Endothelial cell of umbilical vein (primary cell): Measurements from ENCODE around the gene VWA5B2. TPM values are rescaled to one million over a fixed set of nuclear protein-coding genes. Genes with fewer than 3 reads are reported as not detected.

Experiments
- BruUV-seq: library from RNA; stranded (reverse); fragments of 400-500 nt; replicated peaks from 2 replicates; lab custom pipeline; 2021; lab: Mats Ljungman, UMichigan
- CTCF ChIA-PET: fragments of 300-600, 350-600 bp; sonication (Branson Sonifier 250); formaldehyde crosslinking; loops from one replicate; lab custom pipeline; 2021; ENCODE audit warnings: antibody characterized with exemption, inconsistent platforms; lab: Charles Lee
- POLR2A ChIA-PET: fragments of 300-600, 350-600 bp; sonication (Branson Sonifier 250); formaldehyde crosslinking; loops from one replicate; lab custom pipeline; 2021; ENCODE audit warnings: antibody characterized with exemption, inconsistent platforms; lab: Charles Lee
- DNase-seq: peaks from one replicate; pipeline ENCODE4 v3.0.0-alpha.2; 2011; ENCODE audit warnings: low read depth, low spot score
- FAIRE-seq: peaks from 2 replicates; lab custom pipeline; 2011; peaks lifted over from hg19 to GRCh38; lab: Jason Lieb, UNC
- H2AFZ ChIP-seq: 2 replicates; pipeline ENCODE4 v1.6.0; 2012; ENCODE audit warnings: low read depth, low read length, control low read depth, inconsistent platforms
- H3K27ac ChIP-seq: 2 replicates; pipeline ENCODE4 v1.5.1; 2011; ENCODE audit warnings: low read depth, mild to moderate bottlenecking, control low read depth, low read length, moderate library complexity; ENCODE audit not compliant: insufficient read depth
- H3K27me3 ChIP-seq, 2 experiments: 2 replicates each; pipeline versions ENCODE4 v1.6.0 to v1.6.1; 2011; ENCODE audit warnings: low read length in 2 of 2, mixed read lengths in 1 of 2; ENCODE audit not compliant: control insufficient read depth in 2 of 2, insufficient read depth in 2 of 2
- H3K36me3 ChIP-seq, 2 experiments: 2 replicates in 1 of 2; 3 replicates in 1 of 2; pipeline ENCODE4 v1.5.1; 2011; ENCODE audit warnings: low read length in 2 of 2, mild to moderate bottlenecking in 1 of 2, moderate library complexity in 1 of 2; ENCODE audit not compliant: control insufficient read depth in 2 of 2, insufficient read depth in 2 of 2; ENCODE audit errors: extremely low read depth in 1 of 2
- H3K4me1 ChIP-seq: 3 replicates; pipeline ENCODE4 v1.5.1; 2011; ENCODE audit warnings: mild to moderate bottlenecking, low read length; ENCODE audit not compliant: control insufficient read depth, insufficient read depth; ENCODE audit errors: extremely low read depth
- H3K4me2 ChIP-seq: 2 replicates; pipeline ENCODE4 v1.6.1; 2011; ENCODE audit warnings: low read length, control low read depth, mixed read lengths; ENCODE audit not compliant: insufficient read depth
- H3K4me3 ChIP-seq, 3 experiments: fragments of 200-600 bp in 1 of 3; sonication (generic), shearing (Covaris generic) in 1 of 3; replicated peaks in 1 of 3; 2 replicates each; pipeline ENCODE4 v1.5.1; 2011 to 2016; ENCODE audit warnings: control low read depth in 3 of 3, low read length in 3 of 3, mild to moderate bottlenecking in 2 of 3, inconsistent platforms in 1 of 3, low read depth in 1 of 3, moderate library complexity in 1 of 3; ENCODE audit not compliant: insufficient read depth in 1 of 3
- H3K79me2 ChIP-seq: 2 replicates; pipeline ENCODE4 v1.6.0; 2012; ENCODE audit warnings: low read length, inconsistent platforms; ENCODE audit not compliant: control insufficient read depth, insufficient read depth
- H3K9ac ChIP-seq: replicated peaks from 2 replicates; pipeline ENCODE3; 2011; ENCODE audit warnings: low read length, control low read depth; ENCODE audit not compliant: insufficient read depth; ENCODE audit errors: extremely low read depth
- H3K9me1 ChIP-seq: replicated peaks from 3 replicates; pipeline ENCODE4 v1.6.0; 2011; ENCODE audit warnings: mild to moderate bottlenecking, low read length; ENCODE audit not compliant: control insufficient read depth, insufficient read depth; ENCODE audit errors: extremely low read depth
- H3K9me3 ChIP-seq: replicated peaks from 2 replicates; pipeline ENCODE4 v1.5.1; 2012; ENCODE audit warnings: low read length, inconsistent platforms; ENCODE audit not compliant: control insufficient read depth, insufficient read depth
- H4K20me1 ChIP-seq: replicated peaks from 2 replicates; pipeline ENCODE3; 2011; ENCODE audit warnings: mild to moderate bottlenecking, low read length; ENCODE audit not compliant: control insufficient read depth, insufficient read depth; ENCODE audit errors: extremely low read depth
- CTCF ChIP-seq, 2 donors: IDR thresholded peaks; 1 replicate in 1 of 2; 2 replicates in 1 of 2; pipeline ENCODE4 v1.5.1; 2011; ENCODE audit warnings: low read length in 2 of 2, mild to moderate bottlenecking in 2 of 2, moderate library complexity in 2 of 2, control low read depth in 1 of 2, inconsistent platforms in 1 of 2, low read depth in 1 of 2; ENCODE audit not compliant: insufficient read depth in 1 of 2; ENCODE audit errors: extremely low read depth in 1 of 2
- EZH2 ChIP-seq: IDR thresholded peaks from 2 replicates; pipeline ENCODE4 v1.6.1; 2012; ENCODE audit warnings: borderline replicate concordance, low read depth, mild to moderate bottlenecking, moderate library complexity, low read length, inconsistent platforms; ENCODE audit not compliant: severe bottlenecking
- FOS ChIP-seq: IDR thresholded peaks from 2 replicates; pipeline ENCODE4 v1.6.1; 2011; ENCODE audit warnings: mild to moderate bottlenecking, low read length, moderate library complexity, borderline replicate concordance; ENCODE audit not compliant: insufficient read depth
- GATA2 ChIP-seq: IDR thresholded peaks from 2 replicates; pipeline ENCODE4 v1.7.0; 2011; ENCODE audit warnings: low read depth, mild to moderate bottlenecking, moderate library complexity, mixed read lengths, low read length; ENCODE audit not compliant: insufficient read length, insufficient read depth
- JUN ChIP-seq: IDR thresholded peaks from 2 replicates; pipeline ENCODE4 v1.6.1; 2011; ENCODE audit warnings: borderline replicate concordance, low read depth; ENCODE audit not compliant: insufficient read length, insufficient read depth
- MAX ChIP-seq: IDR thresholded peaks from 2 replicates; pipeline ENCODE4 v1.6.1; 2011; ENCODE audit not compliant: insufficient read depth, insufficient read length
- MYC ChIP-seq: IDR thresholded peaks from one replicate; pipeline ENCODE4 v1.6.1; 2011; ENCODE audit warnings: mild to moderate bottlenecking, low read depth, low read length
- POLR2A ChIP-seq: IDR thresholded peaks from 2 replicates; pipeline ENCODE4 v1.6.1; 2012; ENCODE audit warnings: low read depth, mild to moderate bottlenecking, control low read depth, low read length
- POLR2AphosphoS5 ChIP-seq: IDR thresholded peaks from 2 replicates; pipeline ENCODE4 v1.6.1; 2012; ENCODE audit warnings: low read depth, mild to moderate bottlenecking, control low read depth, low read length, moderate library complexity; ENCODE audit not compliant: insufficient read depth
- dilution Hi-C: fragments of 300-500 bp; cut with MboI; formaldehyde crosslinking; loops from one replicate; pipeline ENCODE4 v1.15.0; 2019; ENCODE audit warnings: low sequenced_read_pairs; ENCODE audit not compliant: extremely low pct_ligation_motif_present
- intact Hi-C: fragments of 100-400 bp; cut with micrococcal nuclease; formaldehyde crosslinking; loops from one replicate; pipeline ENCODE4 v1.10.0; 2022
- polyA plus RNA-seq, 4 experiments: library from polyadenylated mRNA; depleted of rRNA in 3 of 4; stranded (reverse) in 3 of 4; unstranded in 1 of 4; fragments of >200 nt; gene quantifications; 2 replicates each; pipeline versions ENCODE4 v1.2.1 to v1.2.3, GENCODE V29; 2011 to 2012; ENCODE audit warnings: missing spikeins in 1 of 4
- total RNA-seq: library from RNA; stranded (reverse); gene quantifications from 2 replicates; pipeline ENCODE4 v1.2.3, GENCODE V29; 2021

Gene VWA5B2
- total and polyA plus RNA-seq, 2 donors (not counting 3 experiments of a cell fraction or from before 2014, with no cell fraction given) = 0.03 TPM; not detected in 1

- Histone ChIP-seq H3K4me3 (no peak overlapping the region), H3K79me2 (no peaks in the 10 kb centered on the region), H3K4me1 (peaks cover 4% of the 10 kb centered on the region), H3K27me3 (peaks cover 38 to 57% of the 10 kb centered on the region in 2 experiments), H3K9me3 (no peaks in the 10 kb centered on the region), H3K9me1 (no peaks in the 10 kb centered on the region), H3K9ac (no peak overlapping the region), H3K27ac (no peak overlapping the region), H4K20me1 (no peaks in the 10 kb centered on the region), H3K36me3 (no peaks in the 10 kb centered on the region), H2AFZ (no peak overlapping the region), H3K4me2 (no peak overlapping the region)
- DNase-seq = no peak
- TF ChIP-seq JUN (no peak), POLR2A (no peak), CTCF (IDR thresholded peaks at IDR 0.05; ENCODE audit: extremely low read depth in 1 of 2, insufficient read depth in 1 of 2, low read depth in 1 of 2, low read length in 2 of 2) (no peak), EZH2 (no peak), MAX (no peak), POLR2AphosphoS5 (no peak), MYC (no peak), FOS (no peak), GATA2 (no peak)
- dilution Hi-C loops = no loop called here
- no peak for FAIRE-seq
- intact Hi-C loops = loop anchor here (5.0 kb wide), 1 partner anchor 41 kb away; the partner anchor contains the start of gene ABCF3
- CTCF ChIA-PET = interaction anchor here (0.6 to 4.3 kb wide), 38 partner anchors 11 to 331 kb away, joined by 3 to 98 read pairs (median 6); partner anchors contain the start of genes ABCF3, CAMK2N2, DVL3 and EEF1AKMT4
- no TSS peak for BruUV-seq
- POLR2A ChIA-PET = no interaction called here
These were observed 828 bp upstream of the VWA5B2 start for GRCh38 chr3:184228376-184229137.
